ENCODE data around the gene INTS11. TPM values are rescaled to one million over a fixed set of nuclear protein-coding genes. Genes with fewer than 3 reads are reported as not detected.
A peak's percentile ranks its signal among the peaks of the same experiment; 100 is the strongest.

The INTS11 gene
- total and polyA plus RNA-seq, 9 of the 15 experiments (the other 6 are each of a cell fraction or from before 2014, with no cell fraction given): 3.6 to 183 (median 110) TPM

DNA sequence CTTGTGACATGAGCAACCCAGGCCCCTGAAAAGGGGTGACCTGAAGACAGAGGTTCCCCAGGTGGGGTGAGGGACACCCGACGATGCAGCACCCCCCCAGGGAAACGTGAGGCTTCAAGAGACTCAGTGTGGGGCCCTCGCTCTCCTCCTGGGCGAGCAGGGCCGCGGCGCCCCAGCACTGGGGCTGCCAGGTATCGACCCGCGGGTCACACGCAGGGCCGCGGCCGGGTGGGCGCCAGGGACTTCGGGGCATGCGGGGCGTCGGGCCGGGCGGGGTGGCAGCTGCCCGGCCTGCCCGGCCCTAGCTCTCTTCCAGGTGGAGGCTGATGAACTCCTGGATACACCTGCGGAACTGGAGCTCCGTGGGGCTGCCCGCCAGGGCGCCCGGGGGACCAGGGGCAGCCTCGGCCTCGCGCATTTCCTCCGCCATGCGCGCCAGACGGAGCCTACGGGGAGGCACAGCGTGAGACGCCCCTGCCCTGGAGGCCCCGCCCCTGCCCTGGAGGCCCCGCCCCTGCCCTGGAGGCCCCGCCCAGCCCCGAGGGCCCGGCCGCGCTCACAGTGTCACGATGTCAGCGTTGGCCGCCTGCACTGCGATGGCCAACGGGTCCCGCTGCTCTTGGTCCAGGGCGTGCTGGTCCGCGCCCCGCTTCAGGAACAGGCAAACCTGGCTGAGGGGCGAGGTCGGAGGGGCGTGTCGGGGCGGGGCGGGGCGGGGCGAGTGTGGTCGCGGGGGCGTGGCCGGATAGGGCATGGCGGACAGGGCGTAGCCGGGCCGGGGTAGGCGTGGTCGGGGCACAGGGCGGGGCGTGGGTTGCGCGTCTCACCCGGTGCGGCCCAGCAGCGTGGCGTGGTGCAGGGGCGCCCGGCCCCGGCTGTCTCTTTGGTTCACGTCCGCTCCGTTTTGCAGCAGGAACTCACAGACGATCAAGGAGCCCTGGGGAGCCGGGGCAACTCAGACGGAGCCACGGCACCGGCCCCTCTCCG is 30.9 kb downstream of the INTS11 start (continued):
- TF ChIP-seq, protein P1, sequence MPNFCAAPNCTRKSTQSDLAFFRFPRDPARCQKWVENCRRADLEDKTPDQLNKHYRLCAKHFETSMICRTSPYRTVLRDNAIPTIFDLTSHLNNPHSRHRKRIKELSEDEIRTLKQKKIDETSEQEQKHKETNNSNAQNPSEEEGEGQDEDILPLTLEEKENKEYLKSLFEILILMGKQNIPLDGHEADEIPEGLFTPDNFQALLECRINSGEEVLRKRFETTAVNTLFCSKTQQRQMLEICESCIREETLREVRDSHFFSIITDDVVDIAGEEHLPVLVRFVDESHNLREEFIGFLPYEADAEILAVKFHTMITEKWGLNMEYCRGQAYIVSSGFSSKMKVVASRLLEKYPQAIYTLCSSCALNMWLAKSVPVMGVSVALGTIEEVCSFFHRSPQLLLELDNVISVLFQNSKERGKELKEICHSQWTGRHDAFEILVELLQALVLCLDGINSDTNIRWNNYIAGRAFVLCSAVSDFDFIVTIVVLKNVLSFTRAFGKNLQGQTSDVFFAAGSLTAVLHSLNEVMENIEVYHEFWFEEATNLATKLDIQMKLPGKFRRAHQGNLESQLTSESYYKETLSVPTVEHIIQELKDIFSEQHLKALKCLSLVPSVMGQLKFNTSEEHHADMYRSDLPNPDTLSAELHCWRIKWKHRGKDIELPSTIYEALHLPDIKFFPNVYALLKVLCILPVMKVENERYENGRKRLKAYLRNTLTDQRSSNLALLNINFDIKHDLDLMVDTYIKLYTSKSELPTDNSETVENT (CRISPR knock-in tag; IDR thresholded peaks at IDR 0.05): peak; percentile 49; the same call in 1 of the 2 replicates
- TF ChIP-seq ZNF12 (CRISPR knock-in tag; IDR thresholded peaks at IDR 0.05) (0 out of 2 replicates have a peak, but pooled peaks have one; percentile 13), ZFP1 (CRISPR knock-in tag; IDR thresholded peaks at IDR 0.05) (no peak), RBM39 (optimal IDR thresholded peaks at IDR 0.05; ENCODE audit: low read depth, low read length) (no peak), ZNF174 (CRISPR knock-in tag; IDR thresholded peaks at IDR 0.05) (no peak), ZBTB17 (CRISPR knock-in tag; IDR thresholded peaks at IDR 0.05) (peak; percentile 23; the same call in 1 of the 2 replicates), TAF15 (IDR thresholded peaks at IDR 0.05; ENCODE audit: low read depth, low read length) (no peak), C11orf30 (IDR thresholded peaks at IDR 0.05; ENCODE audit: low read depth) (no peak), SIX5 (IDR thresholded peaks at IDR 0.05; ENCODE audit: borderline replicate concordance in 1 of 2, insufficient read depth in 1 of 2, low read depth in 1 of 2, low read length in 2 of 2) (no peak), PHB2 (IDR thresholded peaks at IDR 0.05; ENCODE audit: low read depth) (no peak), BRF1 (IDR thresholded peaks at IDR 0.05; ENCODE audit: borderline replicate concordance, extremely low read depth, insufficient read length) (no peak), ZNF584 (CRISPR knock-in tag; IDR thresholded peaks at IDR 0.05; ENCODE audit: low read depth) (no peak), TAL1 (IDR thresholded peaks at IDR 0.05) (no peak), ZBTB7A (IDR thresholded peaks at IDR 0.05; ENCODE audit: borderline replicate concordance, control insufficient read depth, low read depth, low read length) (peak; percentile 41; the same call in 1 of the 2 replicates), ERF (CRISPR knock-in tag; IDR thresholded peaks at IDR 0.05) (no peak), ZNF780A (CRISPR knock-in tag; IDR thresholded peaks at IDR 0.05) (no peak), ZNF23 (CRISPR knock-in tag; IDR thresholded peaks at IDR 0.05) (no peak), CCNT2 (IDR thresholded peaks at IDR 0.05; ENCODE audit: borderline replicate concordance, extremely low read depth, insufficient read length, low read depth, low read length) (peak; percentile 71), POLR2G (IDR thresholded peaks at IDR 0.05; ENCODE audit: low read depth, low read length) (peak; percentile 71), LCOR (CRISPR knock-in tag; IDR thresholded peaks at IDR 0.05) (no peak), TRIM24 (IDR thresholded peaks at IDR 0.05) (no peak)
- TF ChIP-seq, protein P2, sequence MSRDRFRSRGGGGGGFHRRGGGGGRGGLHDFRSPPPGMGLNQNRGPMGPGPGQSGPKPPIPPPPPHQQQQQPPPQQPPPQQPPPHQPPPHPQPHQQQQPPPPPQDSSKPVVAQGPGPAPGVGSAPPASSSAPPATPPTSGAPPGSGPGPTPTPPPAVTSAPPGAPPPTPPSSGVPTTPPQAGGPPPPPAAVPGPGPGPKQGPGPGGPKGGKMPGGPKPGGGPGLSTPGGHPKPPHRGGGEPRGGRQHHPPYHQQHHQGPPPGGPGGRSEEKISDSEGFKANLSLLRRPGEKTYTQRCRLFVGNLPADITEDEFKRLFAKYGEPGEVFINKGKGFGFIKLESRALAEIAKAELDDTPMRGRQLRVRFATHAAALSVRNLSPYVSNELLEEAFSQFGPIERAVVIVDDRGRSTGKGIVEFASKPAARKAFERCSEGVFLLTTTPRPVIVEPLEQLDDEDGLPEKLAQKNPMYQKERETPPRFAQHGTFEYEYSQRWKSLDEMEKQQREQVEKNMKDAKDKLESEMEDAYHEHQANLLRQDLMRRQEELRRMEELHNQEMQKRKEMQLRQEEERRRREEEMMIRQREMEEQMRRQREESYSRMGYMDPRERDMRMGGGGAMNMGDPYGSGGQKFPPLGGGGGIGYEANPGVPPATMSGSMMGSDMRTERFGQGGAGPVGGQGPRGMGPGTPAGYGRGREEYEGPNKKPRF (IDR thresholded peaks at IDR 0.05; ENCODE audit: low read depth, low read length): no peak
- TF ChIP-seq, protein P3, sequence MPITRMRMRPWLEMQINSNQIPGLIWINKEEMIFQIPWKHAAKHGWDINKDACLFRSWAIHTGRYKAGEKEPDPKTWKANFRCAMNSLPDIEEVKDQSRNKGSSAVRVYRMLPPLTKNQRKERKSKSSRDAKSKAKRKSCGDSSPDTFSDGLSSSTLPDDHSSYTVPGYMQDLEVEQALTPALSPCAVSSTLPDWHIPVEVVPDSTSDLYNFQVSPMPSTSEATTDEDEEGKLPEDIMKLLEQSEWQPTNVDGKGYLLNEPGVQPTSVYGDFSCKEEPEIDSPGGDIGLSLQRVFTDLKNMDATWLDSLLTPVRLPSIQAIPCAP (CRISPR knock-in tag; IDR thresholded peaks at IDR 0.05; ENCODE audit: borderline replicate concordance): no peak

All from K562 (cell line).